HCEC 1CT (cell line): ENCODE data around the gene PET100.

Experiments used
- DNase-seq: peaks from one replicate; pipeline ENCODE4 v3.0.0-alpha.2; 2017

Gene PET100

GRCh38 chr19:7680606-7681339 lies 51.2 kb downstream of the PET100 start, which contains the start of gene TRAPPC5:
Gene TRAPPC5 (plus strand): TSS chr19:7680833. CDS start chr19:7682254, 1,421 bp downstream.
- peak; percentile 68 for DNase-seq
